SU-DHL-6 (cell line): ENCODE results near the gene SPSB2.
A peak's percentile ranks its signal among the peaks of the same experiment; 100 is the strongest.

ENCODE experiments used
- H2AFZ ChIP-seq: fragments of 200-600 bp; sonication (generic); 2 replicates; pipeline ENCODE4 v1.6.1; 2014; ENCODE audit warnings: low read depth, mild to moderate bottlenecking, moderate library complexity, mixed read lengths, antibody characterized with exemption, low read length; ENCODE audit not compliant: severe bottlenecking
- H3F3A ChIP-seq: fragments of 200-600 bp; shearing (Covaris generic); 2 replicates; pipeline ENCODE4 v1.6.0; 2016; ENCODE audit warnings: antibody characterized with exemption, mild to moderate bottlenecking; ENCODE audit not compliant: insufficient read depth
- H3K27ac ChIP-seq: fragments of 200-600 bp; sonication (generic); 2 replicates; pipeline ENCODE4 v1.5.1; 2016; ENCODE audit warnings: low read depth, mild to moderate bottlenecking, low read length, moderate library complexity, mixed read lengths
- H3K27me3 ChIP-seq: fragments of 200-600 bp; sonication (generic), shearing (Covaris generic); 2 replicates; pipeline ENCODE4 v1.6.0; 2014; ENCODE audit warnings: mild to moderate bottlenecking, low read length
- H3K36me3 ChIP-seq: fragments of 200-600 bp; sonication (generic); 2 replicates; pipeline ENCODE4 v1.6.1; 2014; ENCODE audit warnings: mild to moderate bottlenecking, low read length, mixed read lengths
- H3K4me2 ChIP-seq: fragments of 300-600, 200-600 bp; shearing (Covaris generic), sonication (generic); 2 replicates; pipeline ENCODE4 v1.6.0; 2014; ENCODE audit warnings: low read length, low read depth, mild to moderate bottlenecking; ENCODE audit not compliant: poor library complexity, severe bottlenecking
- H3K4me3 ChIP-seq: fragments of 200-600 bp; sonication (generic); 2 replicates; pipeline ENCODE4 v1.5.1; 2014; ENCODE audit warnings: antibody characterized with exemption, low read length, mild to moderate bottlenecking, mixed read lengths; ENCODE audit not compliant: insufficient read depth, poor library complexity, severe bottlenecking
- H3K79me2 ChIP-seq: fragments of 200-600 bp; sonication (generic); 2 replicates; pipeline ENCODE4 v1.6.1; 2014; ENCODE audit warnings: mild to moderate bottlenecking, low read length, moderate library complexity; ENCODE audit not compliant: insufficient read depth
- H3K9ac ChIP-seq: fragments of 200-600 bp; sonication (generic); 2 replicates; pipeline ENCODE4 v1.7.0; 2014; ENCODE audit warnings: mild to moderate bottlenecking, low read length
- H3K9me2 ChIP-seq: fragments of 200-600 bp; sonication (generic); replicated peaks from 2 replicates; pipeline ENCODE4 v1.6.1; 2014; ENCODE audit warnings: low read length; ENCODE audit not compliant: insufficient read depth
- H3K9me3 ChIP-seq: fragments of 200-600 bp; sonication (generic); 2 replicates; pipeline ENCODE4 v1.6.1; 2014; ENCODE audit warnings: low read length, mixed read lengths; ENCODE audit not compliant: insufficient read depth
- H4K20me1 ChIP-seq: fragments of 200-600 bp; sonication (generic); 2 replicates; pipeline ENCODE4 v1.6.1; 2014; ENCODE audit warnings: low read depth, mild to moderate bottlenecking, antibody characterized with exemption, low read length, moderate library complexity, mixed read lengths
- EZH2phosphoT487 ChIP-seq: fragments of 200-600 bp; sonication (generic), shearing (Covaris generic); conservative IDR thresholded peaks from 2 replicates; pipeline ENCODE4 v1.6.1; 2018; ENCODE audit warnings: mild to moderate bottlenecking, antibody characterized with exemption, low read length, moderate library complexity, mixed read lengths
- TF ChIP-seq, protein P1 (sequence below): fragments of 200-600 bp; sonication (generic); IDR thresholded peaks from one replicate; pipeline ENCODE4 v1.5.1; 2017; ENCODE audit warnings: antibody characterized with exemption, mild to moderate bottlenecking, low read length, moderate library complexity; ENCODE audit not compliant: insufficient read depth, poor library complexity, severe bottlenecking

Gene SPSB2

DNA sequence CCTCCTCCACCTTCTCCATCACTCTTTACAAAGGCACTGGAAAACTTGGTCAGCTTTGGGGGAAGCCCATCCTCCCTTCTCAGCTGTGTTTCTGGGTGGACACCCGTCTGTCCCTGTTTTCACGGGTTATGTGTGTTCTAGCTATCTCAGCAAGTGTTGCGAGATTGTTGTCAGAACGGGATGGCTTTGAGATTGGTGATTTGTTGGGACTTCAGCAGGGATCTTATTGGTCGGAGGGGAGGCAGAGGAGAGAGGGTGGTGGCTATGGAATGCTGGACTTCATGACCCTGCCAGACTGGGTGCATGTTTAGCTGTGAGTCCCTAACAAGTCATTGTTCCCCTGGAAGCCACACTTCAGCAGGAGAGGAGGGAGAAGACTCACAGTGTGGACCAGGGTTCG is 19.1 kb downstream of the SPSB2 start:
- Histone ChIP-seq H3K27ac (no peak overlapping the region), H3F3A (0 out of 2 replicates have a peak, but pooled peaks cover 4% of the 10 kb centered on the region), H3K36me3 (0 out of 2 replicates have a peak, but pooled peaks cover 5% of the 10 kb centered on the region), H3K9ac (peak overlapping the region; percentile 93; the same call in 1 of the 2 replicates), H3K4me3 (no peak overlapping the region), H4K20me1 (no peaks in the 10 kb centered on the region), H3K27me3 (no peaks in the 10 kb centered on the region), H3K4me2 (no peak overlapping the region), H3K9me2 (no peaks in the 10 kb centered on the region), H2AFZ (no peak overlapping the region), H3K79me2 (peaks cover 40% of the 10 kb centered on the region), H3K9me3 (no peaks in the 10 kb centered on the region)
- no peak for TF ChIP-seq EZH2phosphoT487
- TF ChIP-seq, protein P1, sequence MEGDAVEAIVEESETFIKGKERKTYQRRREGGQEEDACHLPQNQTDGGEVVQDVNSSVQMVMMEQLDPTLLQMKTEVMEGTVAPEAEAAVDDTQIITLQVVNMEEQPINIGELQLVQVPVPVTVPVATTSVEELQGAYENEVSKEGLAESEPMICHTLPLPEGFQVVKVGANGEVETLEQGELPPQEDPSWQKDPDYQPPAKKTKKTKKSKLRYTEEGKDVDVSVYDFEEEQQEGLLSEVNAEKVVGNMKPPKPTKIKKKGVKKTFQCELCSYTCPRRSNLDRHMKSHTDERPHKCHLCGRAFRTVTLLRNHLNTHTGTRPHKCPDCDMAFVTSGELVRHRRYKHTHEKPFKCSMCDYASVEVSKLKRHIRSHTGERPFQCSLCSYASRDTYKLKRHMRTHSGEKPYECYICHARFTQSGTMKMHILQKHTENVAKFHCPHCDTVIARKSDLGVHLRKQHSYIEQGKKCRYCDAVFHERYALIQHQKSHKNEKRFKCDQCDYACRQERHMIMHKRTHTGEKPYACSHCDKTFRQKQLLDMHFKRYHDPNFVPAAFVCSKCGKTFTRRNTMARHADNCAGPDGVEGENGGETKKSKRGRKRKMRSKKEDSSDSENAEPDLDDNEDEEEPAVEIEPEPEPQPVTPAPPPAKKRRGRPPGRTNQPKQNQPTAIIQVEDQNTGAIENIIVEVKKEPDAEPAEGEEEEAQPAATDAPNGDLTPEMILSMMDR, result no peak

DNA sequence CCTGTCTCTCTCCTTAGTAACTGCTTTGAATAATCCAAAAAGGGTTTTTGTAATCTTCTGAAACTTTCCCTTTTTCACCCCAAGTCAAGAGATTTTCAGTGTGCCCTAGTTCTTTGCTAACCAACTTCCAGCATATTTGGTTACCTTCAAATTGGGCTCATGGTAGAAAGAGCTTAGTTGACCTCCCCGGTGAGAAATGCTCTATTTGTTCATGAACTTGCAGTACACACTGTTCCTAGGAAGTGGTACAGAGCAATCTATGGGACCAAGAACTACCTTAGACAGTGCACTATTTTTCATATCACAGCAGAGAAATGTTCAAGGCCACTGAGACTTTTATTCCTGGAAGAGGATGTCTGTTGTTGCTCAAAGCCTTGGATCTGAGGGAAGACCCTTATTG is 19.5 kb downstream of the SPSB2 start:
- no peak overlapping the region for H3K4me3 ChIP-seq
- 0 out of 2 replicates have a peak, but pooled peaks cover 4% of the 10 kb centered on the region for H3F3A ChIP-seq
- H3K9me2 ChIP-seq, result no peaks in the 10 kb centered on the region
- peaks cover 40% of the 10 kb centered on the region for H3K79me2 ChIP-seq
- H4K20me1 ChIP-seq, result no peaks in the 10 kb centered on the region
- H3K36me3 ChIP-seq, result 0 out of 2 replicates have a peak, but pooled peaks cover 5% of the 10 kb centered on the region
- no peaks in the 10 kb centered on the region for H3K9me3 ChIP-seq
- TF ChIP-seq, protein P1, result no peak
- TF ChIP-seq EZH2phosphoT487, result no peak
- H3K9ac ChIP-seq, result peak overlapping the region; percentile 93
- no peak overlapping the region for H3K27ac ChIP-seq
- H3K27me3 ChIP-seq, result no peaks in the 10 kb centered on the region
- H2AFZ ChIP-seq, result no peak overlapping the region
- peak overlapping the region; percentile 55 for H3K4me2 ChIP-seq

DNA sequence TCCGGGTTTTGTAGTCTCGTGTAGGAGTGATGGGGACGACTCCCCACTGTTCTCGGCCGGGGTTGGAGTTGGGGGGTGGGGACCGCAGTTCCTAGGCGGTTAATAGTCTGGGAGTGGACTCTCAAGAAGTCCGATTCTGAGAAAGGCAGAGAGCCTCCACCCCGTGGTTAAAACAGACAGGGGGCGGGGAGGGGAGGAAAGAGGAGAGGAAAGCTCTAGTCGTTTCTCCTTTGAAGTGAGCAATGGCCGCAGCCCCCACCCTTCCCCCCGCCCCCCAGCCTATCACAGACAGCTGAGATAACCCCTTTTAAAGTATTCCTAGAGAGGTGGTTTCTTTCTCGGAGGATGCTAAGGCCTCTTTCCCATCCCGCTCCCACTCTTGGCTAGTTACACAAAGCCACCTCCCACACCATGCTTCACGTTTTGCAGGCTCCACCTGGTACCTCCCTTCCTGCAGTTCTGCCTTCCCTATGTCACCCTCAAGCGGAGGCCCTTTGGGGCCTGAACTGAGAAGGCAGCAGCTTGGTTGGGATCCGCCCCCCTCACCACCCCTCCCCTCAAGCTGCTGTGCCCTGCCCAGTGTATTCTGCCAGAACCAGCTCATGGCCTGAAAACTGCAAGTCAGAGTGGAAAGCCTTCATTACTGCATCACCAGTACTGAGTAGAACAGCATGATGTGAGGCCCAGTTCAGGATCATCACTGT is 20.3 kb downstream of the SPSB2 start:
- TF ChIP-seq, protein P1, result no peak
- TF ChIP-seq EZH2phosphoT487, result no peak
- no peaks in the 10 kb centered on the region for H3K27me3 ChIP-seq
- H3K9me2 ChIP-seq, result no peaks in the 10 kb centered on the region
- 0 out of 2 replicates have a peak, but pooled peaks cover 4% of the 10 kb centered on the region for H3F3A ChIP-seq
- H3K79me2 ChIP-seq, result peaks cover 40% of the 10 kb centered on the region
- H3K9ac ChIP-seq, result peak overlapping the region; percentile 93
- H4K20me1 ChIP-seq, result no peaks in the 10 kb centered on the region
- no peak overlapping the region; the same call in 1 of the 2 replicates for H3K27ac ChIP-seq
- peak overlapping the region; percentile 78 for H3K4me3 ChIP-seq
- H3K9me3 ChIP-seq, result no peaks in the 10 kb centered on the region
- no peak overlapping the region for H2AFZ ChIP-seq
- peak overlapping the region; percentile 55 for H3K4me2 ChIP-seq
- 0 out of 2 replicates have a peak, but pooled peaks cover 5% of the 10 kb centered on the region for H3K36me3 ChIP-seq
